Fibroblast of pulmonary artery (primary cell): ENCODE measurements around the gene NOL7.

ENCODE experiments used
- DNase-seq: peaks from one replicate; pipeline ENCODE4 v3.0.0-alpha.2; 2010; ENCODE audit warnings: low read depth
- H3K4me3 ChIP-seq: replicated peaks from 2 replicates; pipeline ENCODE4 v1.5.1; 2011; ENCODE audit warnings: low read depth, mild to moderate bottlenecking, control low read depth, low read length, moderate library complexity
- TF ChIP-seq, protein P1 (sequence below): IDR thresholded peaks from 2 replicates; pipeline ENCODE4 v1.5.1; 2011; ENCODE audit warnings: mild to moderate bottlenecking, control low read depth, low read length, inconsistent platforms; ENCODE audit errors: missing control alignments

Gene NOL7

DNA sequence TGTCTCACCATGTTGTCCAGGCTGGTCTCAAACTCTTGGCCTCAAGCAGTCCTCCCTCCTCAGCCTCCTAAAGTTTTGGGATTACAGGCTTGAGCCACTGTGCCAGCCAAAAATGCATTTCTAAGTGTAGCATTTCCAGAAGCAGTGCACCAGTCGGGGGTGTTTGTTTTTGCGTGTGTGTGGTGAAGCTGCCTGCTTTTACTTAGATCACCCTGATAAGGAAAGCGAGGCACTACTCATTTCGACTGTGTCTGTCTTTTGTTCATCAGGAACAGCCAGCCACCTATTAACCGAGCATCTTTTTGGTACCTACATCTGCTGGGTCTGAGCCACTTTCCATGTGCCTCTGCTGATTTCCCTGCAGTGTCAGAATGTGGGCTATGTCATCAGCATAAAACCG lies 22.0 kb upstream of the NOL7 start:
- no peak overlapping the region for H3K4me3 ChIP-seq
- DNase-seq, result no peak
- TF ChIP-seq, protein P1, sequence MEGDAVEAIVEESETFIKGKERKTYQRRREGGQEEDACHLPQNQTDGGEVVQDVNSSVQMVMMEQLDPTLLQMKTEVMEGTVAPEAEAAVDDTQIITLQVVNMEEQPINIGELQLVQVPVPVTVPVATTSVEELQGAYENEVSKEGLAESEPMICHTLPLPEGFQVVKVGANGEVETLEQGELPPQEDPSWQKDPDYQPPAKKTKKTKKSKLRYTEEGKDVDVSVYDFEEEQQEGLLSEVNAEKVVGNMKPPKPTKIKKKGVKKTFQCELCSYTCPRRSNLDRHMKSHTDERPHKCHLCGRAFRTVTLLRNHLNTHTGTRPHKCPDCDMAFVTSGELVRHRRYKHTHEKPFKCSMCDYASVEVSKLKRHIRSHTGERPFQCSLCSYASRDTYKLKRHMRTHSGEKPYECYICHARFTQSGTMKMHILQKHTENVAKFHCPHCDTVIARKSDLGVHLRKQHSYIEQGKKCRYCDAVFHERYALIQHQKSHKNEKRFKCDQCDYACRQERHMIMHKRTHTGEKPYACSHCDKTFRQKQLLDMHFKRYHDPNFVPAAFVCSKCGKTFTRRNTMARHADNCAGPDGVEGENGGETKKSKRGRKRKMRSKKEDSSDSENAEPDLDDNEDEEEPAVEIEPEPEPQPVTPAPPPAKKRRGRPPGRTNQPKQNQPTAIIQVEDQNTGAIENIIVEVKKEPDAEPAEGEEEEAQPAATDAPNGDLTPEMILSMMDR, result no peak

DNA sequence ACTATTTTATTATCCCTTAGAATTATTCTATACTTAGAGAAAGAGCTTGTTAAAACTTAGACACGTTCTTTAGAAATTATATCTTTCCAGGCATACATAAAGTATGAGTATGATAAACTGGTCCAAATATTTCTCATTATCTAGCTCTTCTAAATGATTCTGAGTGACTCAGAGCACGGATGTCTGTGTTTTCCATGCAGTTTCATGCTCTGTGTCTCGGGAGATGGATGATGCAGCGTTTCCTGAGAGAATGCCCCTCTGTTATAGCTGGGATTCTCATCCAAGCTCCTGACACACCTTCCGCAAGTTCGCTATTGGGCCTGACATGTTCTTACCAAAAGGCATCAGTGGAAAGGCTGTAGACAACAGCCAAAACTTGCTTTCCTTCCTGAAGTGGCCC lies 21.4 kb upstream of the NOL7 start:
- peak; percentile 62 for DNase-seq
- TF ChIP-seq, protein P1, result no peak
- no peak overlapping the region for H3K4me3 ChIP-seq

DNA sequence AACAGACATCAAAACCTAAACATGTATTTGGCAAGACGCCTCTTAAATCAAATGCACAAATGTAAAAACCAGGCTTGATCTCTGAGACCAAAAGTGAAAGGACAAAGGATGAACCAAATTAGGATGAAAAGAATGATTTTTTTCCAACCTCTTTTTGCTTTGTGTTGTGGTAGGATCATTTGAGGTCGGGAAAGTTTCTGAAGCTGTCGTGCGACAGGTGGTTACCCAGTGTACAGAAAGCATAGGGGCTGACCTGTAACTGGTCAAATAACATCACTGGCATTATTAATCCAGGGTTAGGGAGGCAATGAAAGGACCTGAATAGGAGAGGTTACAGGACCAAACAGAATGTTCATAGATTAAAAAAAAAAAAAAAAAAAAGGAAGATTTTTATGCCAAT lies 18.1 kb upstream of the NOL7 start:
- TF ChIP-seq, protein P1, result no peak
- DNase-seq, result no peak
- no peak overlapping the region for H3K4me3 ChIP-seq

DNA sequence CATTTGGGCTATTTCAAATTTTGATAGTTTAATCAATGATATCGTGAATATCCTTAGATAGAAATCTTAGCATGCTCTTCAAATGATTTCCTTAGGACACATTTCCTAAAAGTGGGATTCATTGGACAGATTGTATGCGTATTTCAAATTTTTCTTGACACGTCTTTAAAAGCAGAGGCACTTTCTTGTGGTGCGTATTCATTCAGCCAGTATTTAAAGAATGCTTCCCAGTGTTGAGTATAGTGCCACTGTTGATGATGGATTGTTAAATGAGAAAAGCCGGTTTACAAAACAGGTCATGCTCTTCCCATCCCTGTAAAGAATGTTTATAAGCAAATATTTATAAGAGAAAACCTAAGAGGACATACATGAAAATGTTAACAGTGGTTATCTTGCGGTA lies 15.1 kb upstream of the NOL7 start:
- H3K4me3 ChIP-seq, result no peak overlapping the region
- TF ChIP-seq, protein P1, result no peak
- no peak for DNase-seq

DNA sequence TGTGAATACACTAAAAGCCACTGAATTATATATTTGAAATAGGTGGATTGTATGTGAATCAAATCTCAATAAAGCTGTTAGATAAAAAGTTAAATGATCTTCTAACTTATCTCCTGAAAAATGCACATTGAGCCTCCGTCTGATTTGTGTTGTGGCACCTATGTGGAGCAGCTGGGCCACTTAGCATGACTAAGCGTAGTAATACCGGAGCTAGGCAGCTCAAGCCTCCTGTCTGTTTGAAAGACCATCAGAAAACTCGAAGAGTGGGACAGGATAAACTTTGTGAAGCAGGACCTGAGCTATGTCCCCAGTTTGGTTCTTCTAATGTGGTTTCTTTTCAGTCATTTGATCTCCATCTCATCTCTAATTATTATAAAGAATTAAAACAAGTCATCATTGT lies 11.0 kb upstream of the NOL7 start:
- TF ChIP-seq, protein P1, result no peak
- DNase-seq, result no peak
- H3K4me3 ChIP-seq, result no peak overlapping the region

DNA sequence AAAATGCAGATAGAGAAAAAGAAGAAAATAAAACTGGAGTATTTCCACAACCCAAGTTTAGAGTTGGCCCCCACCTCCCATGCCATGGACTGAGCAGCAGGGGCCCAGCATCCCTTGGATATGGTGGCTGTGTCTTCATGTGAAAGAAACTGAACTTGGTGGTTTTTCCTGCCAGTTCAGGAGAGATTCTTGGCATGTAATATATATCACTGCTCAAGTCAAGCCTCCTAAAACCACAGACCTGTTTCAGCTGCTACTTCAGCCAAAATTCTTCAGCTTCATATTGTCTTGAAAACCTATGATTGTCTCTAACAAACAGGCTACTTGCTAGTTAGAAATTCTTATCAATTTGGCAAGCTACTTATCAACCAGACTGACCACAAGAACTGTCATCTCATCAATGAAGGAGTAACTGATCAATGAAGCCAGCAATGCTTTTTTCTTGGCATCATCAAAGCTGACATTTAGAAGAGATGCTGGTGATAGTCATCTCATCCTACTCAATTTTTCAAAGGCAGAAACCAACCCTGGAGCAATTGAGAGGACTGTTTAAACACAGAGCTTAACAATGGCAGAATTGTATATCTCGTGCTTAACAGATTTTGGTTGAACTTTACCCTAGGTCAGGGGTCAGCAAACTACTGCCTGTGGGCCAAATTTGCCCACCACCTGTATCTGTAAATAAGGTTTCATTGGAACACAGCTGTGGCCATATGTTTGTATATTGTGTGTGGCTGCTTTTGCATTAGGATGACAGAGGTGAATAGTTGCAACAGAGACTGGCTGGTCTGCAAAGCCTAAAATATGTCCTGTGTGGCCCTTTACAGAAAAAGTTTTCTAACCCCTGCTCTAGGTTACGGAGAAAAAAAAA lies 10.4 kb upstream of the NOL7 start:
- TF ChIP-seq, protein P1, result no peak
- no peak overlapping the region for H3K4me3 ChIP-seq
- DNase-seq, result peak; percentile 10

DNA sequence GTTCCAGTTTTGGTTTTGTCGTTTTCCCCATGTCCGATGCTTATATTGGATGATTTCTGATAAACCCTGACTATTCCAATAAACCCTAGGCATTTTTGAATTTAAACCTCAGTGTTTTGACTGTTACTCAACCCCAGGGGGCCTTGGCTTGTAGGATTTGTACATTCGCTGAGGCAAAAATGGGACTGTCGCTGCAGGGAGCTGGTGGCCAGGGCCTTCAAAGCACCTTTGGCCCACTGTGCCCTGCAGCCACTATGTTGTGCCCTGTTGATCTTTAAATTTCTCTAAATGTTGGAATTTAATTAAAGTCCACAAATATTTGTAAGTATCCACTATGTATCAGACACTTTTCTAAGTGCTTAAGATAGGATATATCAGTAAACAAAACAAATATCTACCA lies 9.5 kb upstream of the NOL7 start:
- TF ChIP-seq, protein P1, result no peak
- no peak overlapping the region for H3K4me3 ChIP-seq
- no peak for DNase-seq
